Measurements from ENCODE around the gene ACVR1. TPM values are rescaled to one million over a fixed set of nuclear protein-coding genes. Genes with fewer than 3 reads are reported as not detected.

ACVR1 gene
- total and polyA plus RNA-seq, 2 experiments from 2014 or later = 8.9 to 21.5 TPM

GRCh38 chr2:157839822-157840221, 36.3 kb downstream of the ACVR1 start:
- H3K4me3 ChIP-seq = no peak overlapping the region
- TF ChIP-seq EZH2phosphoT487 (IDR thresholded peaks at IDR 0.05; ENCODE audit: unreplicated experiment) (no peak), JUNB (IDR thresholded peaks at IDR 0.05; ENCODE audit: unreplicated experiment) (no peak), CTCF (conservative IDR thresholded peaks at IDR 0.05; ENCODE audit: low read depth in 2 of 2) (no peak), REST (IDR thresholded peaks at IDR 0.05; ENCODE audit: unreplicated experiment) (no peak), ZNF114 (CRISPR knock-in tag; IDR thresholded peaks at IDR 0.05) (no peak), EZH2 (IDR thresholded peaks at IDR 0.05; ENCODE audit: low read depth, unreplicated experiment) (no peak), NANOG (IDR thresholded peaks at IDR 0.05; ENCODE audit: borderline replicate concordance) (no peak), ZNF331 (CRISPR knock-in tag; IDR thresholded peaks at IDR 0.05; ENCODE audit: low read depth) (no peak), POLR2AphosphoS5 (IDR thresholded peaks at IDR 0.05; ENCODE audit: low read depth) (no peak), CREB1 (CRISPR knock-in tag; IDR thresholded peaks at IDR 0.05; ENCODE audit: low read depth) (no peak), STAT1 (IDR thresholded peaks at IDR 0.05; ENCODE audit: unreplicated experiment) (no peak)
- TF ChIP-seq, protein P1, sequence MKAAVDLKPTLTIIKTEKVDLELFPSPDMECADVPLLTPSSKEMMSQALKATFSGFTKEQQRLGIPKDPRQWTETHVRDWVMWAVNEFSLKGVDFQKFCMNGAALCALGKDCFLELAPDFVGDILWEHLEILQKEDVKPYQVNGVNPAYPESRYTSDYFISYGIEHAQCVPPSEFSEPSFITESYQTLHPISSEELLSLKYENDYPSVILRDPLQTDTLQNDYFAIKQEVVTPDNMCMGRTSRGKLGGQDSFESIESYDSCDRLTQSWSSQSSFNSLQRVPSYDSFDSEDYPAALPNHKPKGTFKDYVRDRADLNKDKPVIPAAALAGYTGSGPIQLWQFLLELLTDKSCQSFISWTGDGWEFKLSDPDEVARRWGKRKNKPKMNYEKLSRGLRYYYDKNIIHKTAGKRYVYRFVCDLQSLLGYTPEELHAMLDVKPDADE (IDR thresholded peaks at IDR 0.05) = no peak
- TF ChIP-seq, protein P2, sequence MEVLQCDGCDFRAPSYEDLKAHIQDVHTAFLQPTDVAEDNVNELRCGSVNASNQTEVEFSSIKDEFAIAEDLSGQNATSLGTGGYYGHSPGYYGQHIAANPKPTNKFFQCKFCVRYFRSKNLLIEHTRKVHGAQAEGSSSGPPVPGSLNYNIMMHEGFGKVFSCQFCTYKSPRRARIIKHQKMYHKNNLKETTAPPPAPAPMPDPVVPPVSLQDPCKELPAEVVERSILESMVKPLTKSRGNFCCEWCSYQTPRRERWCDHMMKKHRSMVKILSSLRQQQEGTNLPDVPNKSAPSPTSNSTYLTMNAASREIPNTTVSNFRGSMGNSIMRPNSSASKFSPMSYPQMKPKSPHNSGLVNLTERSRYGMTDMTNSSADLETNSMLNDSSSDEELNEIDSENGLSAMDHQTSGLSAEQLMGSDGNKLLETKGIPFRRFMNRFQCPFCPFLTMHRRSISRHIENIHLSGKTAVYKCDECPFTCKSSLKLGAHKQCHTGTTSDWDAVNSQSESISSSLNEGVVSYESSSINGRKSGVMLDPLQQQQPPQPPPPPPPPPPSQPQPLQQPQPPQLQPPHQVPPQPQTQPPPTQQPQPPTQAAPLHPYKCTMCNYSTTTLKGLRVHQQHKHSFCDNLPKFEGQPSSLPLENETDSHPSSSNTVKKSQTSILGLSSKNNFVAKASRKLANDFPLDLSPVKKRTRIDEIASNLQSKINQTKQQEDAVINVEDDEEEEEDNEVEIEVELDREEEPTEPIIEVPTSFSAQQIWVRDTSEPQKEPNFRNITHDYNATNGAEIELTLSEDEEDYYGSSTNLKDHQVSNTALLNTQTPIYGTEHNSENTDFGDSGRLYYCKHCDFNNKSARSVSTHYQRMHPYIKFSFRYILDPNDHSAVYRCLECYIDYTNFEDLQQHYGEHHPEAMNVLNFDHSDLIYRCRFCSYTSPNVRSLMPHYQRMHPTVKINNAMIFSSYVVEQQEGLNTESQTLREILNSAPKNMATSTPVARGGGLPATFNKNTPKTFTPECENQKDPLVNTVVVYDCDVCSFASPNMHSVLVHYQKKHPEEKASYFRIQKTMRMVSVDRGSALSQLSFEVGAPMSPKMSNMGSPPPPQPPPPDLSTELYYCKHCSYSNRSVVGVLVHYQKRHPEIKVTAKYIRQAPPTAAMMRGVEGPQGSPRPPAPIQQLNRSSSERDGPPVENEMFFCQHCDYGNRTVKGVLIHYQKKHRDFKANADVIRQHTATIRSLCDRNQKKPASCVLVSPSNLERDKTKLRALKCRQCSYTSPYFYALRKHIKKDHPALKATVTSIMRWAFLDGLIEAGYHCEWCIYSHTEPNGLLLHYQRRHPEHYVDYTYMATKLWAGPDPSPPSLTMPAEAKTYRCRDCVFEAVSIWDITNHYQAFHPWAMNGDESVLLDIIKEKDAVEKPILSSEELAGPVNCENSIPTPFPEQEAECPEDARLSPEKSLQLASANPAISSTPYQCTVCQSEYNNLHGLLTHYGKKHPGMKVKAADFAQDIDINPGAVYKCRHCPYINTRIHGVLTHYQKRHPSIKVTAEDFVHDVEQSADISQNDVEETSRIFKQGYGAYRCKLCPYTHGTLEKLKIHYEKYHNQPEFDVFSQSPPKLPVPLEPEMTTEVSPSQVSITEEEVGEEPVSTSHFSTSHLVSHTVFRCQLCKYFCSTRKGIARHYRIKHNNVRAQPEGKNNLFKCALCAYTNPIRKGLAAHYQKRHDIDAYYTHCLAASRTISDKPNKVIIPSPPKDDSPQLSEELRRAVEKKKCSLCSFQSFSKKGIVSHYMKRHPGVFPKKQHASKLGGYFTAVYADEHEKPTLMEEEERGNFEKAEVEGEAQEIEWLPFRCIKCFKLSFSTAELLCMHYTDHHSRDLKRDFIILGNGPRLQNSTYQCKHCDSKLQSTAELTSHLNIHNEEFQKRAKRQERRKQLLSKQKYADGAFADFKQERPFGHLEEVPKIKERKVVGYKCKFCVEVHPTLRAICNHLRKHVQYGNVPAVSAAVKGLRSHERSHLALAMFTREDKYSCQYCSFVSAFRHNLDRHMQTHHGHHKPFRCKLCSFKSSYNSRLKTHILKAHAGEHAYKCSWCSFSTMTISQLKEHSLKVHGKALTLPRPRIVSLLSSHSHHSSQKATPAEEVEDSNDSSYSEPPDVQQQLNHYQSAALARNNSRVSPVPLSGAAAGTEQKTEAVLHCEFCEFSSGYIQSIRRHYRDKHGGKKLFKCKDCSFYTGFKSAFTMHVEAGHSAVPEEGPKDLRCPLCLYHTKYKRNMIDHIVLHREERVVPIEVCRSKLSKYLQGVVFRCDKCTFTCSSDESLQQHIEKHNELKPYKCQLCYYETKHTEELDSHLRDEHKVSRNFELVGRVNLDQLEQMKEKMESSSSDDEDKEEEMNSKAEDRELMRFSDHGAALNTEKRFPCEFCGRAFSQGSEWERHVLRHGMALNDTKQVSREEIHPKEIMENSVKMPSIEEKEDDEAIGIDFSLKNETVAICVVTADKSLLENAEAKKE (CRISPR knock-in tag; IDR thresholded peaks at IDR 0.05) = no peak
- Mint-ChIP-seq H3K27me3 (ENCODE audit: insufficient read depth, low read depth, poor library complexity) (peaks cover 10% of the 10 kb centered on the region), H3K9me3 (no peaks in the 10 kb centered on the region), H3K4me1 (peaks cover 65% of the 10 kb centered on the region), H3K4me3 (peak overlapping the region; percentile 40; the same call in 2 of the 3 replicates), H3K27ac (no peak overlapping the region), H3K36me3 (ENCODE audit: low read depth) (no peaks in the 10 kb centered on the region; the same call in 2 of the 3 replicates)
- 0 out of 2 replicates have a peak, but pooled peaks cover 3% of the 10 kb centered on the region for H3F3A ChIP-seq (replicated peaks; ENCODE audit: low read depth)
- ATAC-seq (peak; percentile 43), DNase-seq (ENCODE audit: low spot score) (no peak)
- no peaks in the 10 kb centered on the region for H3K9me2 ChIP-seq (ENCODE audit: insufficient read depth)
- H4K20me1 ChIP-seq (replicated peaks; ENCODE audit: insufficient read depth) = peaks cover 6% of the 10 kb centered on the region; the same call in 1 of the 2 replicates
- peaks cover 74% of the 10 kb centered on the region for H3K79me2 ChIP-seq (replicated peaks; ENCODE audit: insufficient read depth)
- H3K4me1 ChIP-seq (ENCODE audit: insufficient read depth) = peaks cover 64% of the 10 kb centered on the region
- no peak overlapping the region for H2AFZ ChIP-seq
- peak overlapping the region; percentile 33 for H3K4me2 ChIP-seq
- no peaks in the 10 kb centered on the region for H3K36me3 ChIP-seq (ENCODE audit: insufficient read depth)
- peak overlapping the region; percentile 56 for H3K27ac ChIP-seq (ENCODE audit: low read depth)
- no peaks in the 10 kb centered on the region for H3K27me3 ChIP-seq (ENCODE audit: insufficient read depth)

All from GM23338 (cell line).